Stomach (tissue), 4 donors: ENCODE data around the gene PSMD13.

ENCODE experiments used
- EP300 ChIP-seq: sonication (generic); formaldehyde crosslinking; IDR thresholded peaks from one replicate; pipeline ENCODE4 v1.6.1; 2017; ENCODE audit warnings: antibody characterized with exemption
- POLR2A ChIP-seq, 4 donors: fragments of 450-650 bp; IDR thresholded peaks; one replicate each; pipeline ENCODE4 v1.6.1; 2016; ENCODE audit warnings: antibody characterized with exemption in 4 of 4, control low read depth in 2 of 4, mild to moderate bottlenecking in 1 of 4, moderate library complexity in 1 of 4
- POLR2AphosphoS5 ChIP-seq, 3 donors: sonication (generic); formaldehyde crosslinking; IDR thresholded peaks; one replicate each; pipeline ENCODE4 v1.6.1; 2016; ENCODE audit warnings: antibody characterized with exemption in 3 of 3
- TF ChIP-seq, protein P1 (sequence below), 7 experiments: fragments of 450-650 bp in 4 of 7; fragments of 200-600 bp in 3 of 7; sonication (generic) in 3 of 7; IDR thresholded peaks; one replicate each; pipeline ENCODE4 v1.5.1; 2016 to 2019; ENCODE audit warnings: antibody characterized with exemption in 7 of 7, control low read depth in 2 of 7, mild to moderate bottlenecking in 1 of 7

DNA sequence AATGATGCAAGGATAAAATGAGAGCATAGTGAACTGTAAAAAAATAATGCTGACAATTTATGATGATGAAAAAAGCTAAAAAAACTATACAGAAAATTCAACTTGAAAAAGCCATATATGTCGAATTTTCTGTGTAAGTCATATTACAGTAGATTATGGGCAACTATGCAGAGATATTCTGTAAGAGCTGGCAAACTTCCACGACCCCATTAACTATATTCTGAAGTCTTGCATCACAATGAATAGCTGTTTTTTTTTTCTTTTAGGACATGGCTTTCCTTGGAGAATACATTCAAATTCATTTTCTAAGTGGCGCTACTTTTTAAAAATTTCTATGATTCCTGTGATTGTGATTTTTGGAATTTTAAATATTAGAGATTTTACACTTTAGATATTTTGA, 18.4 kb downstream of the PSMD13 start:
- no peak for TF ChIP-seq POLR2A (IDR thresholded peaks at IDR 0.05)
- TF ChIP-seq POLR2AphosphoS5 (IDR thresholded peaks at IDR 0.05) = no peak
- TF ChIP-seq, protein P1, sequence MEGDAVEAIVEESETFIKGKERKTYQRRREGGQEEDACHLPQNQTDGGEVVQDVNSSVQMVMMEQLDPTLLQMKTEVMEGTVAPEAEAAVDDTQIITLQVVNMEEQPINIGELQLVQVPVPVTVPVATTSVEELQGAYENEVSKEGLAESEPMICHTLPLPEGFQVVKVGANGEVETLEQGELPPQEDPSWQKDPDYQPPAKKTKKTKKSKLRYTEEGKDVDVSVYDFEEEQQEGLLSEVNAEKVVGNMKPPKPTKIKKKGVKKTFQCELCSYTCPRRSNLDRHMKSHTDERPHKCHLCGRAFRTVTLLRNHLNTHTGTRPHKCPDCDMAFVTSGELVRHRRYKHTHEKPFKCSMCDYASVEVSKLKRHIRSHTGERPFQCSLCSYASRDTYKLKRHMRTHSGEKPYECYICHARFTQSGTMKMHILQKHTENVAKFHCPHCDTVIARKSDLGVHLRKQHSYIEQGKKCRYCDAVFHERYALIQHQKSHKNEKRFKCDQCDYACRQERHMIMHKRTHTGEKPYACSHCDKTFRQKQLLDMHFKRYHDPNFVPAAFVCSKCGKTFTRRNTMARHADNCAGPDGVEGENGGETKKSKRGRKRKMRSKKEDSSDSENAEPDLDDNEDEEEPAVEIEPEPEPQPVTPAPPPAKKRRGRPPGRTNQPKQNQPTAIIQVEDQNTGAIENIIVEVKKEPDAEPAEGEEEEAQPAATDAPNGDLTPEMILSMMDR (IDR thresholded peaks at IDR 0.05) = no peak
- TF ChIP-seq EP300 = no peak
